HK-2 (cell line): ENCODE measurements around the gene YIF1A.

ENCODE experiments used
- DNase-seq: peaks from one replicate; pipeline ENCODE4 v3.0.0-alpha.2; 2018; ENCODE audit not compliant: unreplicated experiment

YIF1A gene

GRCh38 chr11:66288671-66289547, at the start of gene YIF1A:
Gene YIF1A (minus strand): TSS chr11:66289143. CDS start chr11:66288985, 158 bp downstream.
- DNase-seq: peak; percentile 96

- DNase-seq: no peak
Measured at GRCh38 chr11:66337103-66337899, 48.4 kb upstream of the YIF1A start.

- peak; percentile 89 for DNase-seq
Measured at GRCh38 chr11:66336234-66337102, 47.5 kb upstream of the YIF1A start, which contains the start of gene RIN1. Gene RIN1 (minus strand): TSS chr11:66336434. CDS start chr11:66336402, 32 bp downstream.

- peak; percentile 73 for DNase-seq
Measured at GRCh38 chr11:66335531-66336233, 46.7 kb upstream of the YIF1A start.

- no peak for DNase-seq
Measured at GRCh38 chr11:66334605-66335442, 45.9 kb upstream of the YIF1A start.

GRCh38 chr11:66333896-66334604, 45.1 kb upstream of the YIF1A start:
- DNase-seq: no peak

GRCh38 chr11:66333220-66333877, 44.4 kb upstream of the YIF1A start:
- DNase-seq: no peak

- no peak for DNase-seq
Measured at GRCh38 chr11:66332371-66333219, 43.7 kb upstream of the YIF1A start.

- no peak for DNase-seq
Measured at GRCh38 chr11:66331542-66332370, 42.8 kb upstream of the YIF1A start.

- no peak for DNase-seq
Measured at GRCh38 chr11:66330931-66331330, 42.0 kb upstream of the YIF1A start.

- DNase-seq: no peak
Measured at GRCh38 chr11:66329165-66329673, 40.3 kb upstream of the YIF1A start.

- DNase-seq: peak; percentile 80
Measured at GRCh38 chr11:66328302-66329144, 39.6 kb upstream of the YIF1A start.

- no peak for DNase-seq
Measured at GRCh38 chr11:66328031-66328301, 39.0 kb upstream of the YIF1A start.

GRCh38 chr11:66327171-66328030, 38.5 kb upstream of the YIF1A start:
- DNase-seq: peak; percentile 42
